Neural cell (in vitro differentiated cells): ENCODE measurements around the gene CPSF3. TPM values are rescaled to one million over a fixed set of nuclear protein-coding genes. Genes with fewer than 3 reads are reported as not detected.

Experiments used
- H2AFZ ChIP-seq: fragments of 200-600, 300-800 bp; sonication (generic), shearing (Covaris generic); 2 replicates; pipeline ENCODE4 v1.6.0; 2014; ENCODE audit warnings: low read depth, mild to moderate bottlenecking, antibody characterized with exemption, low read length, moderate library complexity
- H3F3A ChIP-seq: fragments of 200-600 bp; shearing (Covaris generic); 2 replicates; pipeline ENCODE4 v1.6.1; 2016; ENCODE audit warnings: mild to moderate bottlenecking, moderate library complexity, mixed read lengths, antibody characterized with exemption, low read length; ENCODE audit not compliant: insufficient read depth, poor library complexity, severe bottlenecking
- H3K27ac ChIP-seq: fragments of 200-600, 300-800 bp; sonication (generic), shearing (Covaris generic); 2 replicates; pipeline ENCODE4 v1.5.1; 2014; ENCODE audit warnings: mild to moderate bottlenecking, low read length, moderate library complexity
- H3K27me3 ChIP-seq: fragments of 300-800, 200-600 bp; sonication (generic), shearing (Covaris generic); 2 replicates; pipeline ENCODE4 v1.6.0; 2014; ENCODE audit warnings: mild to moderate bottlenecking, low read depth, low read length, moderate library complexity; ENCODE audit not compliant: insufficient read depth
- H3K36me3 ChIP-seq: fragments of 300-800, 200-600 bp; sonication (generic), shearing (Covaris generic); 2 replicates; pipeline ENCODE4 v1.5.1; 2014; ENCODE audit warnings: mild to moderate bottlenecking, antibody characterized with exemption, low read length, moderate library complexity; ENCODE audit not compliant: insufficient read depth
- H3K4me2 ChIP-seq: fragments of 300-800, 200-600 bp; sonication (generic), shearing (Covaris generic); 2 replicates; pipeline ENCODE4 v1.6.0; 2014; ENCODE audit warnings: mild to moderate bottlenecking, low read length
- H3K4me3 ChIP-seq: fragments of 300-800, 200-600 bp; sonication (generic), shearing (Covaris generic); 2 replicates; pipeline ENCODE4 v1.5.1; 2014; ENCODE audit warnings: mild to moderate bottlenecking, low read length, moderate library complexity
- H3K79me2 ChIP-seq: fragments of 200-600 bp; shearing (Covaris generic); replicated peaks from 2 replicates; pipeline ENCODE4 v1.6.0; 2014; ENCODE audit warnings: mild to moderate bottlenecking, low read length, moderate library complexity; ENCODE audit not compliant: insufficient read depth
- H3K9ac ChIP-seq: fragments of 300-800, 200-600 bp; sonication (generic), shearing (Covaris generic); 2 replicates; pipeline ENCODE4 v1.6.1; 2016; ENCODE audit warnings: mild to moderate bottlenecking, low read length, mixed read lengths
- H3K9me2 ChIP-seq: fragments of 200-600 bp; shearing (Covaris generic); 2 replicates; pipeline ENCODE4 v1.6.1; 2016; ENCODE audit warnings: mild to moderate bottlenecking, low read length, mixed read lengths; ENCODE audit not compliant: insufficient read depth
- H3K9me3 ChIP-seq: fragments of 200-600, 300-800 bp; sonication (generic), shearing (Covaris generic); 2 replicates; pipeline ENCODE4 v1.6.1; 2016; ENCODE audit warnings: mild to moderate bottlenecking, mixed run types, low read length, moderate library complexity, mixed read lengths
- H4K20me1 ChIP-seq: fragments of 200-600 bp; shearing (Covaris generic); 2 replicates; pipeline ENCODE4 v1.6.1; 2016; ENCODE audit warnings: mild to moderate bottlenecking, mixed run types; ENCODE audit not compliant: insufficient read depth
- EP300 ChIP-seq: fragments of 450-650 bp; conservative IDR thresholded peaks from 2 replicates; pipeline ENCODE4 v1.6.1; 2014; ENCODE audit warnings: antibody characterized with exemption, mild to moderate bottlenecking, moderate library complexity; ENCODE audit not compliant: poor library complexity, severe bottlenecking
- EZH2 ChIP-seq: fragments of 200-600, 300-800 bp; shearing (Covaris generic), sonication (generic); IDR thresholded peaks from 2 replicates; pipeline ENCODE4 v1.6.1; 2014; ENCODE audit warnings: antibody characterized with exemption, low read length, borderline replicate concordance, mild to moderate bottlenecking; ENCODE audit not compliant: insufficient read depth, poor library complexity, severe bottlenecking
- MXI1 ChIP-seq: fragments of 450-650 bp; conservative IDR thresholded peaks from 2 replicates; pipeline ENCODE4 v1.6.1; 2014; ENCODE audit warnings: antibody characterized with exemption, mild to moderate bottlenecking; ENCODE audit not compliant: poor library complexity, severe bottlenecking
- POLR2AphosphoS5 ChIP-seq: IDR thresholded peaks from 2 replicates; pipeline ENCODE4 v1.6.1; 2012
- RAD21 ChIP-seq: fragments of 450-650 bp; conservative IDR thresholded peaks from 2 replicates; pipeline ENCODE4 v1.6.1; 2014; ENCODE audit warnings: antibody characterized with exemption, mild to moderate bottlenecking, moderate library complexity
- SMC3 ChIP-seq: fragments of 450-650 bp; conservative IDR thresholded peaks from 2 replicates; pipeline ENCODE4 v1.6.1; 2014; ENCODE audit warnings: antibody characterized with exemption, mild to moderate bottlenecking, moderate library complexity; ENCODE audit not compliant: poor library complexity
- TAF1 ChIP-seq: IDR thresholded peaks from 2 replicates; pipeline ENCODE4 v1.6.1; 2012; ENCODE audit warnings: low read depth
- polyA plus RNA-seq: library from polyadenylated mRNA; depleted of rRNA; stranded (reverse); fragments of >200 nt; gene quantifications from 2 replicates; pipeline ENCODE4 v1.2.3, GENCODE V29; 2014
- TF ChIP-seq, protein P1 (sequence below): fragments of 450-650 bp; IDR thresholded peaks from 2 replicates; pipeline ENCODE4 v1.5.1; 2014; ENCODE audit warnings: antibody characterized with exemption, mild to moderate bottlenecking, moderate library complexity; ENCODE audit not compliant: poor library complexity, severe bottlenecking
- TF ChIP-seq, protein P2 (sequence below): IDR thresholded peaks from 2 replicates; pipeline ENCODE4 v1.6.1; 2012; ENCODE audit warnings: borderline replicate concordance

The CPSF3 gene
- polyA plus RNA-seq, 1 donor from 2014 or later, result 56.0 TPM

DNA sequence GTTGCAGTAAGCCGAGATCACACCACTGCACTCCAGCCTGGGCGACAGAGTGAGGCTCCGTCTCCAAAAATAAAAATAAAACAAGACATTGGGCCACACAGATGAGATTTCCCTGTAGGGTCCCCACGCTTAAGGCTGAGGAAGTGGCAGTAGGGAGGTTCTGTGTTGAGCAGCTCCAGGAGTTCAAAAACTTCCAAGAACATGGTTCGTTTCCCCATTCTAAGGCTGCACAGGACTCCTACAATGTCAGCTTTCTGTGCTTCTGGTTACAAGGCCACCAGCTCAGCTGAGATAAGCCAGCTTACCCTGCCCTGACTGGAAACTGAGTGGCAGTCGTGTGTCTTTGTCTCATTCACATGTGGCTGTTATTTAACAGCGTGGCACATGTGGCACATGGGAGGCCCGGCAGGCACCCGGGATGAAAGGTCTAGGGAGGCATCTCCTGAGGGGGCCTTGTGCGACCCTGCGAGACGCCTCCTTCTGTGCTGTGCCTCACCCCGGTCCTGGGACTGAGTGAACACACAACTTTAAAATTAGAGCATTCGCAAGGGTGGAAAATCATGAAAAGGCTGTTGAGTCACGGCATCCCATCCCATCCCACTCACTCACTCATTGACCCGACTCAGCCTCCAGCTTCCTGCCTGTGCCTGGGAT is 7.8 kb upstream of the CPSF3 start:
- peaks cover 11% of the 10 kb centered on the region for H3K79me2 ChIP-seq

DNA sequence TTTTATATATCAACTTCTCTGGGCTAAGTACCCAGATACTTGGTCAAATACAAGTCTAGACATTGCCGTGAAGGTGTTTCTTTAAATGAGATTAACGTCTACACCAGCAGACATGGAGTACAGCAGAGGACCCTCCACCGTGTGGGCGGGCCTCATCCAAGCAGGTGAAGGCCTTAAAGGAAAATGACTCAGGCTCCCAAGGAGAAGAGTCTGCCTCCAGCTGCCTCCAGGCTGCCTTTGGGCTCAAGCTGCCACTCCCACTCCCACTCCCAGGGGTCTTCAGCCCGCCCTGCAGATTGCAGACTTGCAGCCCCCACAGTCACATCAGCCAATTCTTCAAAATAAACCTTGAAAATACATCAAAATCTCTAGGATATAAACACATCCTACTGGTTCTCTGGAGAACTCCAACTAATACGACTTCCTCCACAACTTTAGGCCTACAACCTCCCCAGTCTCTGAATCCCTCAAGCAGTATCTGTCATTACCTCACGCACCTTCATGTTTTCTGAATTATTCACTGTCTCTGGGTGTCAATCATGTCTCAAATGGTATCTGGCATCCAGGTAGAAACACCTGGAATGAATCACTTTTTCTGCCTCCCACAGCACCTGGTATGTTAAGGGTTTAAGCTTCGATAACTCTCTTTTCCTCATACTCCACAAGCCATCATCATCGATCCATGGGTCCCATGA is 7.0 kb upstream of the CPSF3 start:
- Histone ChIP-seq H3K9me2 (no peaks in the 10 kb centered on the region), H3K9me3 (no peaks in the 10 kb centered on the region), H3K27ac (no peak overlapping the region), H3K4me2 (no peak overlapping the region), H3K9ac (no peak overlapping the region), H2AFZ (no peak overlapping the region), H3K79me2 (peaks cover 17% of the 10 kb centered on the region), H3K27me3 (no peaks in the 10 kb centered on the region), H3K36me3 (no peaks in the 10 kb centered on the region), H3F3A (no peaks in the 10 kb centered on the region), H4K20me1 (no peaks in the 10 kb centered on the region), H3K4me3 (no peak overlapping the region)
- no peak for TF ChIP-seq RAD21
- TF ChIP-seq, protein P1, sequence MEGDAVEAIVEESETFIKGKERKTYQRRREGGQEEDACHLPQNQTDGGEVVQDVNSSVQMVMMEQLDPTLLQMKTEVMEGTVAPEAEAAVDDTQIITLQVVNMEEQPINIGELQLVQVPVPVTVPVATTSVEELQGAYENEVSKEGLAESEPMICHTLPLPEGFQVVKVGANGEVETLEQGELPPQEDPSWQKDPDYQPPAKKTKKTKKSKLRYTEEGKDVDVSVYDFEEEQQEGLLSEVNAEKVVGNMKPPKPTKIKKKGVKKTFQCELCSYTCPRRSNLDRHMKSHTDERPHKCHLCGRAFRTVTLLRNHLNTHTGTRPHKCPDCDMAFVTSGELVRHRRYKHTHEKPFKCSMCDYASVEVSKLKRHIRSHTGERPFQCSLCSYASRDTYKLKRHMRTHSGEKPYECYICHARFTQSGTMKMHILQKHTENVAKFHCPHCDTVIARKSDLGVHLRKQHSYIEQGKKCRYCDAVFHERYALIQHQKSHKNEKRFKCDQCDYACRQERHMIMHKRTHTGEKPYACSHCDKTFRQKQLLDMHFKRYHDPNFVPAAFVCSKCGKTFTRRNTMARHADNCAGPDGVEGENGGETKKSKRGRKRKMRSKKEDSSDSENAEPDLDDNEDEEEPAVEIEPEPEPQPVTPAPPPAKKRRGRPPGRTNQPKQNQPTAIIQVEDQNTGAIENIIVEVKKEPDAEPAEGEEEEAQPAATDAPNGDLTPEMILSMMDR, result no peak
- TF ChIP-seq, protein P2, sequence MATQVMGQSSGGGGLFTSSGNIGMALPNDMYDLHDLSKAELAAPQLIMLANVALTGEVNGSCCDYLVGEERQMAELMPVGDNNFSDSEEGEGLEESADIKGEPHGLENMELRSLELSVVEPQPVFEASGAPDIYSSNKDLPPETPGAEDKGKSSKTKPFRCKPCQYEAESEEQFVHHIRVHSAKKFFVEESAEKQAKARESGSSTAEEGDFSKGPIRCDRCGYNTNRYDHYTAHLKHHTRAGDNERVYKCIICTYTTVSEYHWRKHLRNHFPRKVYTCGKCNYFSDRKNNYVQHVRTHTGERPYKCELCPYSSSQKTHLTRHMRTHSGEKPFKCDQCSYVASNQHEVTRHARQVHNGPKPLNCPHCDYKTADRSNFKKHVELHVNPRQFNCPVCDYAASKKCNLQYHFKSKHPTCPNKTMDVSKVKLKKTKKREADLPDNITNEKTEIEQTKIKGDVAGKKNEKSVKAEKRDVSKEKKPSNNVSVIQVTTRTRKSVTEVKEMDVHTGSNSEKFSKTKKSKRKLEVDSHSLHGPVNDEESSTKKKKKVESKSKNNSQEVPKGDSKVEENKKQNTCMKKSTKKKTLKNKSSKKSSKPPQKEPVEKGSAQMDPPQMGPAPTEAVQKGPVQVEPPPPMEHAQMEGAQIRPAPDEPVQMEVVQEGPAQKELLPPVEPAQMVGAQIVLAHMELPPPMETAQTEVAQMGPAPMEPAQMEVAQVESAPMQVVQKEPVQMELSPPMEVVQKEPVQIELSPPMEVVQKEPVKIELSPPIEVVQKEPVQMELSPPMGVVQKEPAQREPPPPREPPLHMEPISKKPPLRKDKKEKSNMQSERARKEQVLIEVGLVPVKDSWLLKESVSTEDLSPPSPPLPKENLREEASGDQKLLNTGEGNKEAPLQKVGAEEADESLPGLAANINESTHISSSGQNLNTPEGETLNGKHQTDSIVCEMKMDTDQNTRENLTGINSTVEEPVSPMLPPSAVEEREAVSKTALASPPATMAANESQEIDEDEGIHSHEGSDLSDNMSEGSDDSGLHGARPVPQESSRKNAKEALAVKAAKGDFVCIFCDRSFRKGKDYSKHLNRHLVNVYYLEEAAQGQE, result no peak
- TF ChIP-seq SMC3, result no peak

More for the DNA sequence above, 7.8 kb upstream of the CPSF3 start:
- Histone ChIP-seq H4K20me1 (no peaks in the 10 kb centered on the region), H3K36me3 (no peaks in the 10 kb centered on the region), H3K9me3 (no peaks in the 10 kb centered on the region), H2AFZ (no peak overlapping the region), H3K4me3 (no peak overlapping the region), H3K4me2 (no peak overlapping the region), H3K27me3 (no peaks in the 10 kb centered on the region), H3K27ac (no peak overlapping the region), H3F3A (no peaks in the 10 kb centered on the region), H3K9me2 (no peaks in the 10 kb centered on the region), H3K9ac (no peak overlapping the region)
- TF ChIP-seq EP300 (no peak), MXI1 (no peak), TAF1 (no peak), POLR2AphosphoS5 (no peak), RAD21 (no peak), EZH2 (no peak), SMC3 (no peak)
- TF ChIP-seq, protein P1, result no peak
- TF ChIP-seq, protein P2, result no peak
